ENCODE results near the gene CHRNA1. TPM values are rescaled to one million over a fixed set of nuclear protein-coding genes. Genes with fewer than 3 reads are reported as not detected.

Gene CHRNA1
- total and polyA plus RNA-seq, 4 experiments from 2014 or later: 0.26 to 1.8 TPM; not detected in 2

DNA sequence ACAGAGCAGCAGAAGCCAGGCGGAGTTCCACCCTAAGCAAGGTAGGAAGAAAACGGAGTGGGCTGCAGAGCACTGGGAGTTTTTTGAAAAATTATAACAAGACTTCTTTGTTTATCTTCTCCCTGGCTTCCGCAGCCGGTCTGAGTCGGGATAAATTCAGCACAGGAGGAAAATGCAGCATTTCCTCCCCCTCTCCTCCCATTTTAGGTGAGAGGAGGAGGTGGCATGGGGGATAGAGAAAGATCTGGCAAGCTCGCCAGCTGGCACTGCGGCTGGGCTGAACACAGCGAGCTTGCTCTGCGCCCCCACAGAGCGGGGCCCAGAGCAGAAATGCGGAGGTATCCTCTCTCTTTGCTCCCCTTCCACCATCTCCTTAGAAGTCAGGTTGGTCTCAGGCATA lies 17.7 kb upstream of the CHRNA1 start:
- Histone ChIP-seq H3K27ac (ENCODE audit: low read depth, low read length) (no peak overlapping the region), H3K4me1 (ENCODE audit: insufficient read depth, low read length) (peaks cover 36% of the 10 kb centered on the region), H3K9me3 (ENCODE audit: control insufficient read depth in 1 of 2, low read length in 2 of 2) (no peaks in the 10 kb centered on the region), H3K36me3 (ENCODE audit: insufficient read depth, low read length) (no peaks in the 10 kb centered on the region), H3K27me3 (ENCODE audit: insufficient read depth, low read length) (no peaks in the 10 kb centered on the region), H3K4me3 (ENCODE audit: low read length in 2 of 2) (no peak overlapping the region)
- CTCF ChIA-PET (ENCODE audit: partially characterized antibody): interaction anchor here (1.5 kb wide), 1 partner anchor 441 kb away, joined by 3 read pairs; no protein-coding TSS in a partner anchor
- intact Hi-C loops (cut with micrococcal nuclease): no loop called here
- H3K27me3 Mint-ChIP-seq: no peaks in the 10 kb centered on the region
- no peak overlapping the region for H3K4me3 Mint-ChIP-seq
- DNase-seq: no peak
- POLR2A ChIA-PET (ENCODE audit: partially characterized antibody): interaction anchor here (0.6 to 1.2 kb wide), 2 partner anchors 15 to 33 kb away, joined by 3 to 5 read pairs; no protein-coding TSS in a partner anchor
- peaks cover 26 to 38% (median 33%) of the 10 kb centered on the region in 4 donors for H3K4me1 Mint-ChIP-seq
- no peaks in the 10 kb centered on the region for H3K36me3 Mint-ChIP-seq
- peak overlapping the region in 2 of 7 donors; percentile 19 to 36 for H3K27ac Mint-ChIP-seq
- H3K9me3 Mint-ChIP-seq: no peaks in the 10 kb centered on the region

DNA sequence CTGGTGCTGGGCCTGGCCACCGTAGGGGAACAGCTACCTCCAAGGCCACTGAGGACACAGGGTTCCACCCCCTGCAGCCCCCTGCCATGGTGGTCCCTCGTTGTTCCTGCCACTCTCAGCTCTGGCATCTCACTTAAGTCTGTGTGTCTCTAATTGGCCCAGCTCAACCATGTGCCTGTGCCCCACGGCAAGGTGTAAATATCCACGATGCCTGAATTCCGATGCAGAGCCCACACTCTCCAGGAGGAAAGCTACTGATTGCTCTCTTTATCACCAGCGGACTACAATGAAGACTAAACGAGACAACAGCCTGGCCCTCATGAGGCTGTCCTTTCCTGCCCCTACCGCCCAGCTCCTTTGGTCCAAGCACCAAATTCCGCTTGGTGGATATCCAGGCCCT lies 17.0 kb upstream of the CHRNA1 start:
- H3K4me1 Mint-ChIP-seq: peaks cover 26 to 44% (median 37%) of the 10 kb centered on the region in 4 donors
- no peaks in the 10 kb centered on the region for H3K27me3 ChIP-seq (ENCODE audit: insufficient read depth, low read length)
- no peak for DNase-seq
- H3K4me3 Mint-ChIP-seq: no peak overlapping the region
- intact Hi-C loops (cut with micrococcal nuclease): no loop called here
- no peaks in the 10 kb centered on the region for H3K9me3 ChIP-seq (ENCODE audit: control insufficient read depth in 1 of 2, low read length in 2 of 2)
- peak overlapping the region; percentile 33 to 99 (median 82) for H3K27ac Mint-ChIP-seq
- POLR2A ChIA-PET (ENCODE audit: partially characterized antibody): no interaction called here
- H3K9me3 Mint-ChIP-seq: no peaks in the 10 kb centered on the region
- H3K4me3 ChIP-seq (ENCODE audit: low read length in 2 of 2): no peak overlapping the region
- CTCF ChIA-PET (ENCODE audit: partially characterized antibody): interaction anchor here (1.2 to 1.5 kb wide), 3 partner anchors 10 to 440 kb away, joined by 3 to 4 read pairs (median 4); no protein-coding TSS in a partner anchor
- H3K4me1 ChIP-seq (ENCODE audit: insufficient read depth, low read length): peaks cover 41% of the 10 kb centered on the region
- no peaks in the 10 kb centered on the region for H3K36me3 Mint-ChIP-seq
- no peaks in the 10 kb centered on the region for H3K36me3 ChIP-seq (ENCODE audit: insufficient read depth, low read length)
- no peaks in the 10 kb centered on the region for H3K27me3 Mint-ChIP-seq
- no peak overlapping the region for H3K27ac ChIP-seq (ENCODE audit: low read depth, low read length)

DNA sequence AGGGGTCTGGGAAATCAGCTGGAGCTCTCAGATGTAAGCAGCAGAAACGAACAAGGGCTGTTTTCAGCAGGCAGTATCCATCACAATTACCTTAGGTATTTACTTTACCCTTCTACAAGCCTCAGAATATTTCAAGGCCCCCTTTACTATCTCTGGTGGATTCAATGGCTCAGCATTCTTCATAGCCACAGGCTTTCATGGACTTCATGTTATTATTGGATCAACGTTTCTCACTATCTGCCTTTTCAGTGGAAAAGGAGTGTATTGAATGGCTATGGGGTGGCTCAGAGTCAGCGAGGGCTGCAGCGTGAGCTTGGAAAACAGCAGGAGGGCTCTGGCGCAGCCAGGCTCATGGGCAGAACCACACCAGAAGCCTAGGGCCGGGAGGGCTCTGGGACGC lies 16.6 kb upstream of the CHRNA1 start:
- ChIA-PET POLR2A (ENCODE audit: partially characterized antibody) (no interaction called here), CTCF (ENCODE audit: partially characterized antibody) (interaction anchor here (1.2 to 1.5 kb wide), 3 partner anchors 10 to 440 kb away, joined by 3 to 4 read pairs (median 4); no protein-coding TSS in a partner anchor)
- intact Hi-C loops (cut with micrococcal nuclease): no loop called here

DNA sequence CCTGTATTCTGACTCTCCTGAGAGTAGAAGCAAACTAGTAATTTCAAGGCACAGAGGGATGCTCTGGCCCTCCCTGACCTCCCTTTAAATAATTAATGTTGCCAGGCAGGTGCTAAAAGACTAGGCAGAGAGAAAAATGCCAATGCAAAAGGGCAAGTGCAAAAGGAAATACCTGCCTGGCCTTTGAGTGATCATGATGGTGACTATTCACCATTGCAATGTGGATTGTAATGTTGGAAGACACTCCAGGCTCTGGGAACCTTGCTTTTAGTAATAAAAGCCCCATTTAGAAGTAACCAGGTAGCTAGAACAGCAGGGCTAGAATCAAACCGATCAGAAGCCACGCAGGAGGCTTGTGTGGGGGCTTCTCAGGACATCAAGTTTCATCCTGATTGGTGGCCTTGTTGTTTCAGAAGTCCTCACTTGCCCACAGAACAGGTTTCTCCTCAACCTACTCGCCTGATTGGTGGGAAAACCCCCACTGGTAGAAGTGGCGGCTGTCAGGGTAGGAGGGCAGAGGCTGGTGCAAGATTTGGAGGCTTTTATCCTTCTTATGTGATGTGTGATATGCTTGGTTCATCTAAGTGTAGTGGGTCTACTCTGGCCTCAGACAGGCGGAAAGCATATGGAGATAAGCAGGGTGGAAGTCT lies 16.0 kb upstream of the CHRNA1 start:
- Mint-ChIP-seq H3K4me3 (peak overlapping the region in 1 of 8 donors; percentile 2), H3K27me3 (no peaks in the 10 kb centered on the region), H3K27ac (peak overlapping the region; percentile 33 to 99 (median 98)), H3K36me3 (no peaks in the 10 kb centered on the region), H3K9me3 (no peaks in the 10 kb centered on the region), H3K4me1 (peaks cover 32 to 53% (median 46%) of the 10 kb centered on the region in 4 donors)
- Histone ChIP-seq H3K27ac (ENCODE audit: low read depth, low read length) (no peak overlapping the region), H3K4me3 (ENCODE audit: low read length in 2 of 2) (no peak overlapping the region), H3K27me3 (ENCODE audit: insufficient read depth, low read length) (no peaks in the 10 kb centered on the region), H3K36me3 (ENCODE audit: insufficient read depth, low read length) (no peaks in the 10 kb centered on the region), H3K4me1 (ENCODE audit: insufficient read depth, low read length) (peaks cover 50% of the 10 kb centered on the region), H3K9me3 (ENCODE audit: control insufficient read depth in 1 of 2, low read length in 2 of 2) (no peaks in the 10 kb centered on the region)
- CTCF ChIA-PET (ENCODE audit: partially characterized antibody): interaction anchor here (1.2 to 1.5 kb wide), 3 partner anchors 9 to 439 kb away, joined by 3 to 4 read pairs (median 4); no protein-coding TSS in a partner anchor
- POLR2A ChIA-PET (ENCODE audit: partially characterized antibody): no interaction called here
- intact Hi-C loops (cut with micrococcal nuclease): no loop called here
- DNase-seq: no peak

More for the DNA sequence above, 16.6 kb upstream of the CHRNA1 start:
- Mint-ChIP-seq H3K9me3 (no peaks in the 10 kb centered on the region), H3K27ac (peak overlapping the region; percentile 33 to 99 (median 98)), H3K36me3 (no peaks in the 10 kb centered on the region), H3K4me1 (peaks cover 30 to 49% (median 41%) of the 10 kb centered on the region in 4 donors), H3K27me3 (no peaks in the 10 kb centered on the region), H3K4me3 (no peak overlapping the region)
- peaks cover 46% of the 10 kb centered on the region for H3K4me1 ChIP-seq (ENCODE audit: insufficient read depth, low read length)
- no peaks in the 10 kb centered on the region for H3K9me3 ChIP-seq (ENCODE audit: control insufficient read depth in 1 of 2, low read length in 2 of 2)
- H3K27ac ChIP-seq (ENCODE audit: low read depth, low read length): no peak overlapping the region
- no peak overlapping the region for H3K4me3 ChIP-seq (ENCODE audit: low read length in 2 of 2)
- H3K27me3 ChIP-seq (ENCODE audit: insufficient read depth, low read length): no peaks in the 10 kb centered on the region
- no peaks in the 10 kb centered on the region for H3K36me3 ChIP-seq (ENCODE audit: insufficient read depth, low read length)
- DNase-seq: no peak

DNA sequence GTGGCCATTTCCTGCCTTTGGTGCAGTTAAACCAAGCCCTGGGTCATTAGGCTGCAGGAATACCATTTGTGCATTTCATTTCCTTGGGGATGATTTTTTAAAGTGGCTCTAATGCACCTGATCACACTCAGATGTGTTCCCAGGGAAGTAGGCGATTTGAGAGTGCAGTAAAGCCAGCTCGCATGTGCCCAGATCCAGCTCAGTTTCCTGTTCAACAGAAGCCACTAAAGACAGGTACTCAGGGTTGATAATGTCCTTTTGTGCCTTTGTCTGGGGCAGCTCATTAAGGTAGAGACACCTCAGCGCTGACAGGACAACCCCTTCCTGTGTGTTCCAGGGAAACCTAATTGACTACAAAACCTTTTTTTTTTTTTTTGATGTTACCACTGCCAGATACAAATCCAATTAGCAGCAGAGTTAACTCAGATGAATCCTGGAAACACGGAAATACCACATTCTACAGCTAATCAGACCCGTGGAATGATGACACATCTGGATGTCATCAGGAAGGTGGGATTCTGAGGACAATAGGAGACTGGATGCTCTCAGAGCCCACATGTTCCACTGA lies 15.2 kb upstream of the CHRNA1 start:
- H3K9me3 ChIP-seq (ENCODE audit: control insufficient read depth in 1 of 2, low read length in 2 of 2): no peaks in the 10 kb centered on the region
- DNase-seq: peak in 2 of 5 donors; percentile 18 to 21
- no peaks in the 10 kb centered on the region for H3K36me3 Mint-ChIP-seq
- H3K4me3 ChIP-seq (ENCODE audit: low read length in 2 of 2): no peak overlapping the region
- H3K27me3 Mint-ChIP-seq: no peaks in the 10 kb centered on the region
- intact Hi-C loops (cut with micrococcal nuclease): loop anchor here (10.0 kb wide), 1 partner anchor 385 kb away; the partner anchor contains the start of gene ATF2
- H3K9me3 Mint-ChIP-seq: no peaks in the 10 kb centered on the region
- H3K4me1 Mint-ChIP-seq: peaks cover 35 to 60% (median 47%) of the 10 kb centered on the region in 4 donors
- H3K36me3 ChIP-seq (ENCODE audit: insufficient read depth, low read length): no peaks in the 10 kb centered on the region
- peaks cover 50% of the 10 kb centered on the region for H3K4me1 ChIP-seq (ENCODE audit: insufficient read depth, low read length)
- peak overlapping the region; percentile 91 to 99 (median 98) for H3K27ac Mint-ChIP-seq
- peak overlapping the region in 7 of 8 donors; percentile 29 to 84 (median 74) for H3K4me3 Mint-ChIP-seq
- POLR2A ChIA-PET (ENCODE audit: partially characterized antibody): no interaction called here
- peak overlapping the region; percentile 57 for H3K27ac ChIP-seq (ENCODE audit: low read depth, low read length)
- CTCF ChIA-PET (ENCODE audit: partially characterized antibody): interaction anchor here (0.9 kb wide), 1 partner anchor 8 kb away, joined by 3 read pairs; no protein-coding TSS in a partner anchor
- no peaks in the 10 kb centered on the region for H3K27me3 ChIP-seq (ENCODE audit: insufficient read depth, low read length)

DNA sequence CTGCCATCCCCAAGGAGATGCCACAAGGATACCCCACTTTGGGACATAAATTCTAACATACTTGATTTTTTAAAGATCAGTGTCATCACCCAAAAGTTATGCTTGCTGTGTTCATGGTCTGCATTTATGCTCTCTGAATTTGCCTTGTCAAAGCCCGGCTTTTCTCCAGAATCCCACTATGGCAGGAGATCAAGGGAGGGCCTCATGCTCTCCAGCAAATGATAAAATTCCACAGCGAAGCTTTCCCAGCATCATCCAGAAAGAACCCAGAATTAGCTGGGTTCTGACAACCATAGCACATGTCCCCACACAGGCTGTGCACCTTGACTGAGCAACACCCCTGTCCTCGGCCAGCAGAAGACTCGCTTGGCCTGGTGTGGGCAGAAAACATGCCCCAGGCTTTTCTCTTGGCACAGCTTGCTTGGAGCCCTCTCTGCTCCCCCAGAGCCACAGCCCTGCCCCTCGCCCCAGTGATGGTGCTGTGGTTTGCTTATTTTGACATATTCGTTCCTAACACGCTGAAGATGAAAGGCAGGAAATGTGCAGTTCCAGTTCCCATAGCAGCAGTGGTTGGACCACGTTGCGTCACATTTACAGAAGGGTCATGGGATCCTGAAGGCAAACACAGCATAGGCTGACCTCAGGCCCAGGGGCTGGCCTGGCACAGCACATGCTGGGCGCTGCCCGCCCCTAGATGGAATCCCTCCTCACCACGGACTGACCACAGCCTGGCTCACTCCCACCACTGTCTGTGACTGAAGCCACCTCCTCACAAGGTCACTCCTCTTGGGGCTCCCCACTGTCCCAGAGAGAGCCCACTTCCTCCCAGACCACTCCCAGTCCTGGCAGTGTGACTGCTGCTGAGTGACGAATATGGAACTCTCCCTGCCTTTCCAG lies 14.1 kb upstream of the CHRNA1 start:
- peak overlapping the region; percentile 57 for H3K27ac ChIP-seq (ENCODE audit: low read depth, low read length)
- no peaks in the 10 kb centered on the region for H3K36me3 ChIP-seq (ENCODE audit: insufficient read depth, low read length)
- CTCF ChIA-PET (ENCODE audit: partially characterized antibody): interaction anchor here (1.2 to 2.0 kb wide), 2 partner anchors 29 to 81 kb away, joined by 3 to 8 read pairs; no protein-coding TSS in a partner anchor
- peaks cover 35 to 60% (median 47%) of the 10 kb centered on the region in 4 donors for H3K4me1 Mint-ChIP-seq
- no peaks in the 10 kb centered on the region for H3K27me3 ChIP-seq (ENCODE audit: insufficient read depth, low read length)
- intact Hi-C loops (cut with micrococcal nuclease): loop anchor here (1.0 to 10.0 kb wide), 2 partner anchors 29 to 386 kb away; partner anchors contain the start of gene ATF2
- H3K4me3 Mint-ChIP-seq: peak overlapping the region; percentile 29 to 84 (median 70)
- no peak overlapping the region for H3K4me3 ChIP-seq (ENCODE audit: low read length in 2 of 2)
- H3K27me3 Mint-ChIP-seq: no peaks in the 10 kb centered on the region
- H3K9me3 ChIP-seq (ENCODE audit: control insufficient read depth in 1 of 2, low read length in 2 of 2): no peaks in the 10 kb centered on the region
- no peaks in the 10 kb centered on the region for H3K36me3 Mint-ChIP-seq
- peaks cover 50% of the 10 kb centered on the region for H3K4me1 ChIP-seq (ENCODE audit: insufficient read depth, low read length)
- POLR2A ChIA-PET (ENCODE audit: partially characterized antibody): interaction anchor here (0.9 to 1.7 kb wide), 2 partner anchors 11 to 27 kb away, joined by 3 to 4 read pairs; no protein-coding TSS in a partner anchor
- DNase-seq: peak; percentile 90 to 95 (median 93)
- peak overlapping the region; percentile 91 to 99 (median 98) for H3K27ac Mint-ChIP-seq
- H3K9me3 Mint-ChIP-seq: no peaks in the 10 kb centered on the region

All from CD4-positive, alpha-beta memory T cell (primary cell).